Endodermal cell (in vitro differentiated cells): Measurements from ENCODE around the gene UFC1. TPM values are rescaled to one million over a fixed set of nuclear protein-coding genes. Genes with fewer than 3 reads are reported as not detected.
A peak's percentile ranks its signal among the peaks of the same experiment; 100 is the strongest.

ENCODE experiments used
- DNase-seq: peaks from one replicate; pipeline ENCODE4 v3.0.0-alpha.2; 2017
- H3K27ac ChIP-seq: 2 replicates; pipeline ENCODE4 v1.5.1; 2013; ENCODE audit warnings: mild to moderate bottlenecking, low read depth, low read length, moderate library complexity
- H3K27me3 ChIP-seq: 2 replicates; pipeline ENCODE4 v1.6.1; 2013; ENCODE audit warnings: mild to moderate bottlenecking, low read length, moderate library complexity; ENCODE audit not compliant: insufficient read depth, control insufficient read depth, poor library complexity, severe bottlenecking
- H3K36me3 ChIP-seq: 2 replicates; pipeline ENCODE4 v1.7.0; 2013; ENCODE audit warnings: mild to moderate bottlenecking, low read length, moderate library complexity; ENCODE audit not compliant: control insufficient read depth, insufficient read depth
- H3K4me1 ChIP-seq: one replicate; pipeline ENCODE4 v1.7.0; 2013; ENCODE audit warnings: low read length; ENCODE audit not compliant: control insufficient read depth, insufficient read depth
- H3K4me3 ChIP-seq: 2 replicates; pipeline ENCODE4 v1.5.1; 2013; ENCODE audit warnings: mild to moderate bottlenecking, low read length, moderate library complexity
- H3K9ac ChIP-seq: 2 replicates; pipeline ENCODE4 v1.6.1; 2013; ENCODE audit warnings: mild to moderate bottlenecking, low read length, moderate library complexity; ENCODE audit not compliant: poor library complexity, severe bottlenecking; ENCODE audit errors: extremely low read depth
- H3K9me3 ChIP-seq: 2 replicates; pipeline ENCODE4 v1.6.1; 2013; ENCODE audit warnings: mild to moderate bottlenecking, low read length, moderate library complexity; ENCODE audit not compliant: control insufficient read depth
- H3K27ac Mint-ChIP-seq: 2 replicates; pipeline ENCODE4 v1.8.0; 2020; ENCODE audit warnings: mixed read lengths
- H3K27me3 Mint-ChIP-seq: 2 replicates; pipeline ENCODE4 v1.8.0; 2021; ENCODE audit warnings: mild to moderate bottlenecking, mixed read lengths; ENCODE audit not compliant: insufficient read depth
- H3K36me3 Mint-ChIP-seq: 2 replicates; pipeline ENCODE4 v1.8.0; 2020; ENCODE audit warnings: low read depth, mixed read lengths
- H3K4me1 Mint-ChIP-seq: 2 replicates; pipeline ENCODE4 v1.8.0; 2020; ENCODE audit warnings: mixed read lengths
- H3K4me3 Mint-ChIP-seq: 2 replicates; pipeline ENCODE4 v1.8.0; 2020; ENCODE audit warnings: mild to moderate bottlenecking, moderate library complexity, mixed read lengths
- H3K9me3 Mint-ChIP-seq: 2 replicates; pipeline ENCODE4 v1.8.0; 2020; ENCODE audit warnings: mild to moderate bottlenecking, mixed read lengths
- WGBS, 2 experiments: methylation state at CpG; one replicate each; pipeline versions ENCODE4 v1.1.5 to v1.1.7; 2013; ENCODE audit warnings: missing lambda C conversion rate in 2 of 2, mixed read lengths in 1 of 2; ENCODE audit not compliant: insufficient coverage in 1 of 2, insufficient read length in 1 of 2; 5-methylcytosine and 5-hydroxymethylcytosine counted together
- total RNA-seq, 2 donors: library from RNA; stranded (reverse); fragmentation: NEBNext Ultra II Directional in 1 of 2; extraction: Animal tissue kit (Norgen Biotek cat#: 25700) in 1 of 2; gene quantifications; 2 replicates in 1 of 2; 3 replicates in 1 of 2; pipeline ENCODE4 v1.2.1, GENCODE V29; 2021
- TF ChIP-seq, protein P1 (sequence below): fragments of 200-600 bp; sonication (generic); conservative IDR thresholded peaks from 2 replicates; pipeline ENCODE4 v1.5.0; 2021; ENCODE audit warnings: antibody characterized with exemption, mild to moderate bottlenecking

UFC1 gene
- total RNA-seq, 2 donors from 2014 or later = 89.5 to 97.1 TPM

DNA sequence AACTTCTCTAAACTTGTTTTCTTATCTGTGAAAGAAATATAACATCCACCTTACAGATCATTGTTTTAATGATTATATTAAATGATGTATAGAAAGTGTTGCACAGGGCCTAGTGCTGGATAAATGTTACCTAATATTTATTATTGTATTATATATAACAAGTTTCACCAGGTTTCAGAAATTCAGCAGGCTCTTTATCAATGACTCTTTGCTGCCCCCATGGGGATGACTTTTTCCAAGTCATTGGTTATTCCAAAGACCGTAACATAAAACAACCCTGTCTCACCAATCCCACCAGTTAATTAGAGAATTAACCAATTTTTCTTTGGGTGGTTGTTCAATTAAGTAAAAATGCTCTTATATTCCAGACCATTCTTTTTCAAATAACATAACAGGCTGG lies 14.0 kb upstream of the UFC1 start:
- H3K27ac Mint-ChIP-seq = no peak overlapping the region
- no peaks in the 10 kb centered on the region for H3K4me1 ChIP-seq
- no peaks in the 10 kb centered on the region for H3K4me1 Mint-ChIP-seq
- TF ChIP-seq, protein P1, sequence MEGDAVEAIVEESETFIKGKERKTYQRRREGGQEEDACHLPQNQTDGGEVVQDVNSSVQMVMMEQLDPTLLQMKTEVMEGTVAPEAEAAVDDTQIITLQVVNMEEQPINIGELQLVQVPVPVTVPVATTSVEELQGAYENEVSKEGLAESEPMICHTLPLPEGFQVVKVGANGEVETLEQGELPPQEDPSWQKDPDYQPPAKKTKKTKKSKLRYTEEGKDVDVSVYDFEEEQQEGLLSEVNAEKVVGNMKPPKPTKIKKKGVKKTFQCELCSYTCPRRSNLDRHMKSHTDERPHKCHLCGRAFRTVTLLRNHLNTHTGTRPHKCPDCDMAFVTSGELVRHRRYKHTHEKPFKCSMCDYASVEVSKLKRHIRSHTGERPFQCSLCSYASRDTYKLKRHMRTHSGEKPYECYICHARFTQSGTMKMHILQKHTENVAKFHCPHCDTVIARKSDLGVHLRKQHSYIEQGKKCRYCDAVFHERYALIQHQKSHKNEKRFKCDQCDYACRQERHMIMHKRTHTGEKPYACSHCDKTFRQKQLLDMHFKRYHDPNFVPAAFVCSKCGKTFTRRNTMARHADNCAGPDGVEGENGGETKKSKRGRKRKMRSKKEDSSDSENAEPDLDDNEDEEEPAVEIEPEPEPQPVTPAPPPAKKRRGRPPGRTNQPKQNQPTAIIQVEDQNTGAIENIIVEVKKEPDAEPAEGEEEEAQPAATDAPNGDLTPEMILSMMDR = peak; percentile 81
- H3K9ac ChIP-seq = no peak overlapping the region
- WGBS, 2 experiments = 100% methylated on average over 1 of the region's 1 CpG; no CpG with 5 or more reads in 1 of the 2 experiments
- no peaks in the 10 kb centered on the region for H3K36me3 ChIP-seq
- H3K27ac ChIP-seq = no peak overlapping the region
- H3K4me3 Mint-ChIP-seq = no peak overlapping the region
- H3K27me3 ChIP-seq = no peaks in the 10 kb centered on the region
- no peaks in the 10 kb centered on the region for H3K27me3 Mint-ChIP-seq
- no peaks in the 10 kb centered on the region for H3K9me3 Mint-ChIP-seq
- H3K36me3 Mint-ChIP-seq = peaks cover 4% of the 10 kb centered on the region
- H3K4me3 ChIP-seq = no peak overlapping the region
- no peaks in the 10 kb centered on the region for H3K9me3 ChIP-seq
- peak; percentile 74 for DNase-seq

DNA sequence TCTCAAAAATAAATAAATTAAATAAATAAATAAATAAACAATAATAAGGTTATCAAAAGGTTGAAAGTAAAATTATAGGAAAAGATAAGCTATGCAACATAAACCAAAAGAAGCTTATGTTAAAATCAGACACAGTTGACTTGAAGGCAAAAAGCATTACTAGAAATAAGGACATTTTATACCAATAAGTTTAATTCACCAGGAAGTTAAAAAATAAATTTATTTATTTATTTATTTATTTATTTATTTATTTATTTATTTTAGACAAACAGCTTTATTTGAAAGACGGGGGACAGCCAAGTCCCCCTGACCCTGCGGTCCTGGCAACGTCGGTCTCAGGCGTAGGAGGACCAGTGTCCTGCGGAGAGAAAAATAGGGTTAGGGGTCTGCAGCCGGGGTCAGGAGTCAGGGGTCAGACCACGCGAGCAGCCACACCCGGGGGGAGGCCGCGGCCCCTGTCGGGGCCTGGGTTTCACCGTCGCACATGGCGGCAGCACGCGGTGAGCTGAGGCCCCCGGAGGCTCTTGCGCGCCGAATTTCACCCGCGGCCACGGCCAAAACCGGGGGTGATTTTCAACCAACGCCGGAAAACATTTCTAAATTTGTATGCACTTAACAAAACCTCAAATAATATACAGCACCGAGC lies 12.9 kb upstream of the UFC1 start:
- Histone ChIP-seq H3K4me3 (no peak overlapping the region), H3K9me3 (no peaks in the 10 kb centered on the region), H3K36me3 (no peaks in the 10 kb centered on the region), H3K4me1 (no peaks in the 10 kb centered on the region), H3K27me3 (no peaks in the 10 kb centered on the region), H3K9ac (no peak overlapping the region), H3K27ac (no peak overlapping the region)
- TF ChIP-seq, protein P1 = no peak
- Mint-ChIP-seq H3K4me3 (no peak overlapping the region), H3K27ac (no peak overlapping the region), H3K9me3 (no peaks in the 10 kb centered on the region), H3K36me3 (no peaks in the 10 kb centered on the region), H3K27me3 (no peaks in the 10 kb centered on the region), H3K4me1 (no peaks in the 10 kb centered on the region)
- DNase-seq = no peak
- 96 to 100% methylated on average over 18 to 29 of the region's 29 CpGs for WGBS, 2 experiments

DNA sequence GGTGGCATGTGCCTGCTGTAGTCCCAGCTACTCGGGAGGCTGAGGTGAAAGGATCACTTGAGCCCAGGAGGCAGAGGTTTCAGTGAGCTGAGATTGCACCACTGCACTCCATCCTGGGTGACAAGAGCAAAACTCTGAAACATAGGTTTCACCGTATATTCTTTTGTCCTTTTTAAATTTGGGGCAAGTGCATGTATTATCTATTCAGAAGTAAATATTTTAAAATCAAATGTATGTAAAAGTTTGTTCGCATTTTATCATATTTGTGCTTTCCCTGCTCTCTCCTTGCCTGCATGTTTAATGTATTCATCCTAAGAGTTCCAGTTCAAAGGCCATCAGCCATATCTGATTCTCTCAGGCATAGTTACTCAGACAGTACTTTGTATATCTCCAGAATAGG lies 7.9 kb upstream of the UFC1 start:
- H3K4me1 Mint-ChIP-seq = no peaks in the 10 kb centered on the region
- WGBS, 2 experiments = 91 to 100% methylated on average over 1 to 3 of the region's 3 CpGs

More for the DNA sequence above, 7.9 kb upstream of the UFC1 start:
- H3K4me3 Mint-ChIP-seq = no peak overlapping the region
- TF ChIP-seq, protein P1 = no peak
- no peaks in the 10 kb centered on the region for H3K36me3 ChIP-seq
- H3K4me3 ChIP-seq = no peak overlapping the region
- H3K4me1 ChIP-seq = no peaks in the 10 kb centered on the region
- H3K36me3 Mint-ChIP-seq = no peaks in the 10 kb centered on the region
- no peaks in the 10 kb centered on the region for H3K9me3 ChIP-seq
- H3K9me3 Mint-ChIP-seq = no peaks in the 10 kb centered on the region
- H3K27me3 ChIP-seq = no peaks in the 10 kb centered on the region
- no peak overlapping the region for H3K27ac Mint-ChIP-seq
- no peak for DNase-seq
- H3K27me3 Mint-ChIP-seq = no peaks in the 10 kb centered on the region
- H3K9ac ChIP-seq = no peak overlapping the region
- H3K27ac ChIP-seq = no peak overlapping the region
